GM12878 (cell line): ENCODE measurements around the gene LMNB1. TPM values are rescaled to one million over a fixed set of nuclear protein-coding genes. Genes with fewer than 3 reads are reported as not detected.

Experiments used
- ATAC-seq: fragments of 200-7000 bp; cut with Tn5 transposase; 3 replicates; pipeline ENCODE4 v1.9.1; 2020; ENCODE audit warnings: mild to moderate bottlenecking, moderate library complexity
- BruUV-seq: library from RNA; stranded (reverse); fragments of 400-500 nt; replicated peaks from 2 replicates; lab custom pipeline; 2021; lab: Mats Ljungman, UMichigan
- CTCF ChIA-PET: fragments of 300-600 bp; sonication (Branson Sonifier 250); formaldehyde crosslinking; extraction: SDS; loops from one replicate; lab custom pipeline; 2021; ENCODE audit warnings: inconsistent platforms; lab: Yijun Ruan, JAX
- POLR2A ChIA-PET: fragments of 350-600 bp; formaldehyde crosslinking; extraction: SDS; loops from one replicate; lab custom pipeline; 2021; ENCODE audit warnings: inconsistent platforms; lab: Charles Lee
- RAD21 ChIA-PET: fragments of 300-600 bp; sonication (Branson Sonifier 250); formaldehyde crosslinking; loops from one replicate; lab custom pipeline; 2023; ENCODE audit warnings: antibody characterized with exemption; ENCODE audit not compliant: unreplicated experiment; lab: Charles Lee
- SMC1A ChIA-PET: fragments of 300-600 bp; sonication (Branson Sonifier 250); formaldehyde crosslinking; loops from one replicate; lab custom pipeline; 2023; ENCODE audit not compliant: unreplicated experiment, uncharacterized antibody; lab: Charles Lee
- DNase-seq: peaks from one replicate; pipeline ENCODE4 v3.0.0-alpha.2; 2011; ENCODE audit warnings: low read depth, low spot score
- FAIRE-seq: peaks from 3 replicates; lab custom pipeline; 2011; peaks lifted over from hg19 to GRCh38; lab: Jason Lieb, UNC
- H2AFZ ChIP-seq: 2 replicates; pipeline ENCODE4 v1.6.0; 2011; ENCODE audit warnings: low read depth, low read length, control low read depth; ENCODE audit not compliant: control insufficient read depth
- H3K27ac ChIP-seq: 2 replicates; pipeline ENCODE4 v1.5.1; 2011; ENCODE audit warnings: control low read depth; ENCODE audit not compliant: control insufficient read depth, insufficient read depth
- H3K27me3 ChIP-seq, 2 experiments: replicated peaks in 1 of 2; 2 replicates each; pipeline versions ENCODE4 v1.6.0 to v1.6.1; 2011; ENCODE audit warnings: low read length in 1 of 2; ENCODE audit not compliant: control insufficient read depth in 2 of 2, insufficient read depth in 2 of 2
- H3K36me3 ChIP-seq, 2 experiments: 2 replicates each; pipeline ENCODE4 v1.5.1; 2011; ENCODE audit warnings: low read length in 1 of 2; ENCODE audit not compliant: control insufficient read depth in 2 of 2, insufficient read depth in 2 of 2
- H3K4me1 ChIP-seq: 2 replicates; pipeline ENCODE4 v1.6.1; 2011; ENCODE audit warnings: mild to moderate bottlenecking, low read length, moderate library complexity, mixed read lengths; ENCODE audit not compliant: control insufficient read depth, insufficient read depth
- H3K4me2 ChIP-seq: 2 replicates; pipeline ENCODE4 v1.6.0; 2011; ENCODE audit warnings: control low read depth; ENCODE audit not compliant: control insufficient read depth, insufficient read depth
- H3K4me3 ChIP-seq: fragments of 200-600 bp; sonication (generic); 2 replicates; pipeline ENCODE4 v1.5.1; 2016
- H3K79me2 ChIP-seq: 2 replicates; pipeline ENCODE4 v1.6.0; 2011; ENCODE audit warnings: low read length; ENCODE audit not compliant: control insufficient read depth, insufficient read depth
- H3K9ac ChIP-seq: 2 replicates; pipeline ENCODE4 v1.8.0; 2011; ENCODE audit warnings: low read length, control low read depth, mixed read lengths; ENCODE audit not compliant: control insufficient read depth, insufficient read depth
- H3K9me3 ChIP-seq: replicated peaks from 3 replicates; pipeline ENCODE4 v1.5.1; 2011; ENCODE audit warnings: mild to moderate bottlenecking, low read length; ENCODE audit not compliant: control insufficient read depth, insufficient read depth
- H4K20me1 ChIP-seq: 2 replicates; pipeline ENCODE4 v1.6.0; 2011; ENCODE audit not compliant: control insufficient read depth, insufficient read depth
- ATF2 ChIP-seq: IDR thresholded peaks from 2 replicates; pipeline ENCODE4 v1.6.1; 2012; ENCODE audit warnings: low read length, inconsistent platforms
- BHLHE40 ChIP-seq, 2 experiments: fragments of 450-650 bp in 1 of 2; IDR thresholded peaks; 2 replicates each; pipeline ENCODE4 v1.6.1; 2011 to 2017; ENCODE audit warnings: low read depth in 2 of 2, borderline replicate concordance in 1 of 2, improper control_type of control experiment in 1 of 2, low read length in 1 of 2, mild to moderate bottlenecking in 1 of 2
- BMI1 ChIP-seq: fragments of 450-650 bp; IDR thresholded peaks from 2 replicates; pipeline ENCODE4 v1.6.1; 2016; ENCODE audit warnings: mild to moderate bottlenecking, moderate library complexity, borderline replicate concordance
- BRCA1 ChIP-seq: IDR thresholded peaks from 2 replicates; pipeline ENCODE4 v1.6.1; 2011; ENCODE audit warnings: low read depth, low read length, improper control_type of control experiment
- CHD1 ChIP-seq: IDR thresholded peaks from 2 replicates; pipeline ENCODE4 v1.6.1; 2012; ENCODE audit warnings: low read depth, low read length, improper control_type of control experiment
- EP300 ChIP-seq, 2 experiments: fragments of 150-350 bp in 1 of 2; IDR thresholded peaks; 2 replicates each; pipeline ENCODE4 v1.6.1; 2011 to 2012; ENCODE audit warnings: low read depth in 2 of 2, low read length in 2 of 2, borderline replicate concordance in 1 of 2, improper control_type of control experiment in 1 of 2, inconsistent platforms in 1 of 2; ENCODE audit not compliant: control insufficient read depth in 1 of 2
- HDGF ChIP-seq: fragments of 450-650 bp; IDR thresholded peaks from 2 replicates; pipeline ENCODE4 v1.6.1; 2016; ENCODE audit warnings: antibody characterized with exemption
- IKZF1 ChIP-seq: fragments of 450-650 bp; conservative IDR thresholded peaks from 2 replicates; pipeline ENCODE4 v1.6.1; 2017; ENCODE audit warnings: antibody characterized with exemption, mild to moderate bottlenecking
- IRF4 ChIP-seq: IDR thresholded peaks from 2 replicates; pipeline ENCODE4 v1.6.1; 2011; ENCODE audit warnings: low read depth, low read length
- MTA2 ChIP-seq: fragments of 450-650 bp; IDR thresholded peaks from 2 replicates; pipeline ENCODE4 v1.6.1; 2016; ENCODE audit warnings: low read depth, mild to moderate bottlenecking, moderate library complexity
- MTA3 ChIP-seq: IDR thresholded peaks from 2 replicates; pipeline ENCODE4 v1.6.1; 2012; ENCODE audit warnings: low read length, inconsistent platforms, borderline replicate concordance
- MXI1 ChIP-seq: fragments of 150-350 bp; IDR thresholded peaks from 2 replicates; pipeline ENCODE4 v1.6.1; 2011; ENCODE audit warnings: low read depth, mild to moderate bottlenecking, inconsistent platforms, low read length, improper control_type of control experiment
- NFYB ChIP-seq: IDR thresholded peaks from 2 replicates; pipeline ENCODE4 v1.6.1; 2011; ENCODE audit warnings: low read depth, mild to moderate bottlenecking, low read length, improper control_type of control experiment, moderate library complexity; ENCODE audit not compliant: insufficient read depth
- PAX5 ChIP-seq: IDR thresholded peaks from 2 replicates; pipeline ENCODE4 v1.6.1; 2011; ENCODE audit warnings: low read depth, low read length, borderline replicate concordance
- SMARCA5 ChIP-seq: fragments of 450-650 bp; IDR thresholded peaks from 2 replicates; pipeline ENCODE4 v1.6.1; 2017; ENCODE audit warnings: mild to moderate bottlenecking
- SRF ChIP-seq, 2 experiments: IDR thresholded peaks; 2 replicates each; pipeline ENCODE4 v1.6.1; 2011; ENCODE audit warnings: low read depth in 2 of 2, low read length in 2 of 2, mild to moderate bottlenecking in 1 of 2, moderate library complexity in 1 of 2
- USF1 ChIP-seq: IDR thresholded peaks from 2 replicates; pipeline ENCODE4 v1.6.1; 2011; ENCODE audit warnings: borderline replicate concordance, low read depth, mild to moderate bottlenecking, moderate library complexity, mixed read lengths, low read length; ENCODE audit not compliant: insufficient read depth; ENCODE audit errors: extremely low read length
- ZNF384 ChIP-seq: IDR thresholded peaks from 2 replicates; pipeline ENCODE4 v1.6.1; 2012; ENCODE audit warnings: low read depth, mild to moderate bottlenecking, low read length, improper control_type of control experiment, borderline replicate concordance
- ZNF622 ChIP-seq: fragments of 450-650 bp; IDR thresholded peaks from 2 replicates; pipeline ENCODE4 v1.6.1; 2017; ENCODE audit warnings: mild to moderate bottlenecking, inconsistent platforms
- WGBS: methylation state at CpG from one replicate; pipeline ENCODE4 v1.1.6; 2016; ENCODE audit warnings: low lambda C conversion rate; ENCODE audit not compliant: insufficient replicate concordance, insufficient coverage; ENCODE audit errors: missing lambda C conversion rate; 5-methylcytosine and 5-hydroxymethylcytosine counted together
- in situ Hi-C: fragments of 300-500 bp; cut with MboI; formaldehyde crosslinking; loops from 9 replicates; pipeline ENCODE4 v1.14.3; 2018; ENCODE audit warnings: mixed read lengths
- intact Hi-C: fragments of 100-400 bp; cut with micrococcal nuclease; formaldehyde crosslinking; loops from one replicate; pipeline ENCODE4 v1.14.2; 2022; ENCODE audit not compliant: unreplicated experiment
- polyA plus RNA-seq, 11 experiments: library from polyadenylated mRNA; depleted of rRNA in 4 of 11; unstranded in 6 of 11; stranded (reverse) in 5 of 11; fragments of >200 nt; fragmentation: Nextera tagmentation in 4 of 11; fragmentation: Illumina TruSeq in 1 of 11; extraction: Ambion mirVana in 4 of 11; extraction: Trizol in 1 of 11; gene quantifications; 1 replicate in 1 of 11; 2 replicates in 10 of 11; pipeline versions ENCODE4 v1.2.1 to v1.2.3, GENCODE V29; 2011 to 2016; ENCODE audit warnings: inconsistent platforms in 2 of 11, missing spikeins in 2 of 11, low read depth in 1 of 11
- total RNA-seq, 4 experiments: library from RNA; depleted of rRNA in 3 of 4; stranded (reverse); fragments of >200 nt in 3 of 4; fragmentation: Illumina TruSeq in 1 of 4; extraction: Trizol in 1 of 4; gene quantifications; 2 replicates each; pipeline versions ENCODE4 v1.2.1 to v1.2.3, GENCODE V29; 2013 to 2021

LMNB1 gene
- total and polyA plus RNA-seq, 10 of the 15 experiments (the other 5 are each of a cell fraction or from before 2014, with no cell fraction given), result 7.0 to 185 (median 86.4) TPM

GRCh38 chr5:126778675-126779403 lies 1.9 kb downstream of the LMNB1 start (continued):
- no peak for TF ChIP-seq PAX5

- no peak for ATAC-seq
- POLR2A ChIA-PET, result interaction anchor here (0.6 to 9.6 kb wide), 12 partner anchors 9 to 251 kb away, joined by 3 to 140 read pairs (median 4); partner anchors contain the start of gene MARCHF3
- Histone ChIP-seq H4K20me1 (peaks cover 4% of the 10 kb centered on the region; the same call in 1 of the 2 replicates), H3K4me3 (peak overlapping the region; percentile 96), H3K4me2 (peak overlapping the region; percentile 56; the same call in 1 of the 2 replicates), H3K27ac (peak overlapping the region; percentile 96), H3K36me3 (peaks cover 0 to 3% of the 10 kb centered on the region in 2 experiments; a peak in 1 of 4 replicates), H2AFZ (no peak overlapping the region), H3K9me3 (no peaks in the 10 kb centered on the region), H3K79me2 (peaks cover 77% of the 10 kb centered on the region), H3K27me3 (no peaks in the 10 kb centered on the region), H3K9ac (peak overlapping the region; percentile 98), H3K4me1 (no peaks in the 10 kb centered on the region)
- BruUV-seq, result no TSS peak
- CTCF ChIA-PET, result interaction anchor here (0.5 to 10.4 kb wide), 36 partner anchors 9 to 583 kb away, joined by 3 to 445 read pairs (median 4); partner anchors contain the start of gene PHAX
- no peak for DNase-seq
- FAIRE-seq, result no peak
- under 1% methylated on average over 7 of the region's 7 CpGs for WGBS
- SMC1A ChIA-PET, result interaction anchor here (0.6 to 10.7 kb wide), 26 partner anchors 9 to 712 kb away, joined by 3 to 441 read pairs (median 4); no protein-coding TSS in a partner anchor
- in situ Hi-C loops, result no loop called here
- RAD21 ChIA-PET, result interaction anchor here (0.7 to 9.6 kb wide), 17 partner anchors 9 to 711 kb away, joined by 3 to 306 read pairs (median 4); no protein-coding TSS in a partner anchor
- intact Hi-C loops, result loop anchor here (1.0 kb wide), 2 partner anchors 22 to 104 kb away; no protein-coding TSS in a partner anchor
- peak; percentile 52; the same call in 1 of the 2 replicates for TF ChIP-seq SMARCA5
- no peak for TF ChIP-seq IKZF1
- peak; percentile 18; the same call in 1 of the 2 replicates for TF ChIP-seq MXI1
- TF ChIP-seq CHD1, result no peak
- peak; percentile 58 for TF ChIP-seq ZNF384
- no peak for TF ChIP-seq MTA2
- no peak for TF ChIP-seq SRF (IDR thresholded peaks at IDR 0.05; ENCODE audit: low read depth in 2 of 2, low read length in 2 of 2)
- no peak for TF ChIP-seq BHLHE40 (IDR thresholded peaks at IDR 0.05; ENCODE audit: borderline replicate concordance in 1 of 2, low read depth in 2 of 2, low read length in 1 of 2)
- no peak for TF ChIP-seq USF1
- no peak for TF ChIP-seq ATF2
- no peak for TF ChIP-seq BRCA1
- no peak for TF ChIP-seq BMI1
- TF ChIP-seq NFYB, result no peak
- TF ChIP-seq ZNF622, result no peak
- TF ChIP-seq MTA3, result no peak
- 0 out of 2 replicates have a peak, but pooled peaks have one; percentile 12 for TF ChIP-seq IRF4
- no peak for TF ChIP-seq HDGF
- no peak for TF ChIP-seq EP300 (IDR thresholded peaks at IDR 0.05; ENCODE audit: borderline replicate concordance in 1 of 2, control insufficient read depth in 1 of 2, low read depth in 2 of 2, low read length in 2 of 2)
Measured at GRCh38 chr5:126780165-126780827, 3.4 kb downstream of the LMNB1 start.
